ENCODE data around the gene NME3.

The NME3 gene

DNA sequence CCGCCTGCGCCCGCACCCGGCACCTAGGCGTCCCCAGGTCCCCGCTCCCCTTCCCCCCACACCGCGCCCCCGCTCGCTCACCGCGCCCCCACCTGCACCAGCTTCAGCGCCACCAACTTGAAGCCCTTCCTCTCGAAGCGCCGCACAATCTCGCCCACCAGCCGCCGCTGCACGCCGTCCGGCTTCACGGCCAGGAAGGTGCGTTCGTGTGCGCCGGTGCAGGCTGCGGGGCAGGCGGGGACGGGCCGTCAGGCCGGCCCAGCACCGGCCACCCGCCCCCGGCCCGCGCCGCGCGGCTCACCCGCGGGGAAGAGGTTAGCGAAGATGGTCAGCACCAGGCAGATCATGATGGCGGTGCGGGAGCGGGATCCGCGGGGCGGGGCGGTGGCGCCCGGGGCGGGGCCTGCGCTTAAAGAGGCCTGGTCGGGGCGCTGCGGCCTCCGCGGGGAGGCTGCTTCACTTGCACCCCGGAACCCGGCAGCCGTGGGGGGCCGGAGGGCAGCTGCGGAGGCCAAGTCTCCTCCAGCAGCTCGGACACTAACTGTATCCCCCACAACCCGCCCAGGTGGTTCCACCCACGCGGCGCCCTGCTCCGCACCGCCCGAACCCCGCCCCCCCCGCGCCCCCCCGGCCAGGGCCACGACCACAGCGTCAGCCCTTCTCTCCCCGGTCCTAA lies at the start of gene NME3:
NME3 (minus strand) TSS at position 356 of the 676 bp plus-strand sequence; CDS start at position 347, 9 bp downstream.
- DNase-seq (ENCODE audit: low read depth), result no peak
- no peak for TF ChIP-seq CTCF (IDR thresholded peaks at IDR 0.05; ENCODE audit: control insufficient read depth, insufficient read depth, low read depth, low read length, missing control alignments)
- H3K4me3 ChIP-seq (ENCODE audit: control insufficient read depth, low read depth, low read length), result peak within 1 kb of the TSS; percentile 50

- TF ChIP-seq CTCF (IDR thresholded peaks at IDR 0.05; ENCODE audit: control insufficient read depth, insufficient read depth, low read depth, low read length, missing control alignments), result no peak
- no peak for DNase-seq (ENCODE audit: low read depth)
- H3K4me3 ChIP-seq (ENCODE audit: control insufficient read depth, low read depth, low read length), result no peak overlapping the region
Observed at GRCh38 chr16:1820946-1821290, 49.6 kb upstream of the NME3 start.

DNA sequence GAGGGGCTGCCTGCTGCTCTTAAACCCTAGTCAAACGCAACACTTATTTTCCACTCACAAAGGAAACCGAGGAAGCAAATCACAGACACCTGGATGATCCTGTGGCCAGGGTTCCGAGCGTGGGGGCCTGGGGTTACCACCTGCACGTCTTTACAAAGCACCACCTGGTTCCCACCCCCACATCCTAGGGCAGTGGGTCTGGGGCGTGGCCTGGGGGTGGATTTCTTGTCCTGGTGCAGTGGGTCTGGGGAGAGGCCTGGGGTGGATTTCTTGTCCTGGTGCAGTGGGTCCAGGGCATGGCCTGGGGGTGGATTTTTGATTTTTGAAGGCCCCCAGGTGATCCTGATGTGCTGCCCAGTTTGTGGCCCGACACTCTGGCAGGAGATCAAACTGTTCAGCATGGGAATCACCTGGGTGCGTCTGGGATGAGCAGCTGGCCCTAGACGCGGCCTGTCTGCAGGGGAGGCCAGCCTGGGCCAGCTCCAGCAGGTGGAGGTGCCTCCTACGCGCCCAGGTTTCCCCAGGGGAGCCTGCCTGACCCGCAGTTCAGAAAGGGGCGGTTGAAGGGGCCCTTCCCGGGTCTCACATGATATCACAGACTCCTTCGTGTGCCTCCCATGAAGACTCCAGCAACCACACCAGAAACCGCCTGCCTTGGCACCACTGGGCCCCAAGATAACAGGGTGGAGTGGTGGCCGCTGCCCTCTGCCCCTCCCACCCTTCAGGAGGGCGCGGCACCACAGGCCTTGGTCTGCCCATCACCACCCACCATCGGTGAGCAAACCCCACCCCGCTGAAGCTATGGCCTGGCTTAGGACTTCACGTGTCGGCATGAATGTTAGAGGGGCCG lies 49.0 kb upstream of the NME3 start:
- TF ChIP-seq CTCF (IDR thresholded peaks at IDR 0.05; ENCODE audit: control insufficient read depth, insufficient read depth, low read depth, low read length, missing control alignments), result no peak
- no peak overlapping the region for H3K4me3 ChIP-seq (ENCODE audit: control insufficient read depth, low read depth, low read length)
- DNase-seq (ENCODE audit: low read depth), result no peak

DNA sequence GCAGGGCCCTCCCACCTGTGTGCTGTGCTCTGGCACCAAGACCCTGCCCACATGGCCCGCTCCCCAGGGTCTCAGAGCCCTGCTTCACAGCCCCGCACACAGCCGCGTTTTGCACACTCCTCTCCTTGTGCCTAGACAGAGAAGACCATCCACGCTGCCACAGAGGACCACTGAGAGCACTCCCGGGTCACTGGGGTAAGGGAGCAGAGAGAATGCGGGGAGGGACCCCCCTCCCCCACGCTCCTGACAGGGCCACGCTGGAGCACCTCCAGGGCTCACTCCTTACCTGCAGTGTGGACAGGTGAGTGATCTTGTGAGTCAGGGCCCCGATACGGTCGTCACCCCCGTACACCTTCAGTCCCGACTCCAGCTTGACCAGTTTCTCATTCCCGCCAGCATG lies 48.3 kb upstream of the NME3 start:
- no peak overlapping the region for H3K4me3 ChIP-seq (ENCODE audit: control insufficient read depth, low read depth, low read length)
- no peak for TF ChIP-seq CTCF (IDR thresholded peaks at IDR 0.05; ENCODE audit: control insufficient read depth, insufficient read depth, low read depth, low read length, missing control alignments)
- no peak for DNase-seq (ENCODE audit: low read depth)

DNA sequence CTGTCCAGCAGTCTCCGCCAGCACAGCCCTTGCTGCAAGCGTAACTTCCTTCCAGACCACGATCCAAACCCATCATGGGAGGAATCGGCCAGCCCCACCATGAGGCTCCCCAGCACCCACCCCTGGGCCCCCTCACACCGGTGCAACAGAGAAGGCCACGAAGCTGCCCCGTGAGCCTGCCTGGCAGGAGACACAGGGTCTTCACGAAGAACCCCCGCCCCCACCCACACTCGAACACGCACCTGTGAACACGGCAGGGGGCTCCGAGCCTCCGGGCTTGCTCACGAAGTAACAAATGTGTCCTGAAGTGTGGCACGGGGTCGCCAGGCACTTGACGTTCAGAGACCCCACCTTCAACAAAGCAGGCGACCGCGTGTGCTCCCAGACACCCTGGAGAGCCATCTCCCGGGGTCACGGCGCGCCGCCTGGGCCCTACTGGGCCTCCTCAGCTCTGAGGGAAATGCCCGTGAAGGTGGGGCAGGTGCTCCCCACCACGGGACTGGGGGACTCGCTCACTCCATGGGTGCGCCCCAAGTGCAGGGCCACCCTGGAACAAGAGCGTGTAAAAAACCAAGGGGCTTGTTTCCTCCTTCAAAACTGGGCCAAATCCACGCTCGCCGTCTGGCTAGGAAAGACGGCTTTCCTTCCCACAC lies 47.7 kb upstream of the NME3 start:
- no peak for TF ChIP-seq CTCF (IDR thresholded peaks at IDR 0.05; ENCODE audit: control insufficient read depth, insufficient read depth, low read depth, low read length, missing control alignments)
- no peak for DNase-seq (ENCODE audit: low read depth)
- H3K4me3 ChIP-seq (ENCODE audit: control insufficient read depth, low read depth, low read length), result no peak overlapping the region

DNA sequence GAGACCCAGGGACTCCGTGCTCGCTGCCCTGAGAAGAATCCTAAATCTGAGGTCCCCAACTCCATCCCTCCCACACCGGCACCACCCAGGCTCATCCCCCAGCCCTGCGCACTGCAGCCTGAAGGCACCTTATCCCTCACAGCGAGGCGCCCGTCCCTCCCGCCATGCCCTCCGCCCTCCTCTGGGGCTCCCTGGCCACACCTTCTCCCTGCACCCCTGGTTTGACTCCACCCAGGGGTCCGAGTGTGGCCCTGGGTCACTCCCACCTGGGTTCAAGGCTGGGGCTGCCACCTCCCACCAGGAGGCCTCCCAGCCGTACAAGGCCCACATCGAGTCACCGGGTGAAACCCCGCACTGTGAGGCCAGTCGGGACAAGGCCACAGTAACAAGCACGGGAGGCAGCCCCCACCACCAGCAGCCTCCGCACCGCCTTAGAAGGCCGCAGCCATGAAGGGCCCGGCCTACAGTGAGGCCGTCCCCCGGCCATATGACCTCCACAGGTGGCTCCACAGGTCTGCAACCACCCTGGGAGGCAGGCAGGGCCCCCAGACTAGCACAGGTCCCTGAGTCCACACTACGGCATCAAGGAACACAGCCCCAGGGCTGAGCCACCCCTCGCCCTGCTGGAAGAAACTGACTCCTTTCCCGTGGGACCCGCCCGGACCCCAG lies 47.0 kb upstream of the NME3 start:
- no peak for DNase-seq (ENCODE audit: low read depth)
- no peak overlapping the region for H3K4me3 ChIP-seq (ENCODE audit: control insufficient read depth, low read depth, low read length)
- no peak for TF ChIP-seq CTCF (IDR thresholded peaks at IDR 0.05; ENCODE audit: control insufficient read depth, insufficient read depth, low read depth, low read length, missing control alignments)
